Glutamatergic neuron (in vitro differentiated cells): ENCODE data around the gene BBX. TPM values are rescaled to one million over a fixed set of nuclear protein-coding genes. Genes with fewer than 3 reads are reported as not detected.

Experiments used
- DNase-seq: peaks from one replicate; pipeline ENCODE4 v3.0.0; 2022
- H3K27ac Mint-ChIP-seq: one replicate; pipeline ENCODE4 v1.8.0; 2020; ENCODE audit warnings: mild to moderate bottlenecking, mixed read lengths, inconsistent platforms; ENCODE audit not compliant: unreplicated experiment
- H3K27me3 Mint-ChIP-seq: one replicate; pipeline ENCODE4 v1.8.0; 2020; ENCODE audit warnings: mild to moderate bottlenecking, moderate library complexity, mixed read lengths, inconsistent platforms; ENCODE audit not compliant: unreplicated experiment
- H3K36me3 Mint-ChIP-seq: one replicate; pipeline ENCODE4 v1.8.0; 2020; ENCODE audit warnings: mild to moderate bottlenecking, mixed read lengths, inconsistent platforms; ENCODE audit not compliant: unreplicated experiment
- H3K4me1 Mint-ChIP-seq: one replicate; pipeline ENCODE4 v1.8.0; 2020; ENCODE audit warnings: mild to moderate bottlenecking, low read depth, mixed read lengths, inconsistent platforms; ENCODE audit not compliant: unreplicated experiment
- H3K4me3 Mint-ChIP-seq: one replicate; pipeline ENCODE4 v1.8.0; 2020; ENCODE audit warnings: mild to moderate bottlenecking, mixed read lengths, inconsistent platforms; ENCODE audit not compliant: unreplicated experiment
- H3K9me3 Mint-ChIP-seq: one replicate; pipeline ENCODE4 v1.8.0; 2020; ENCODE audit warnings: mild to moderate bottlenecking, moderate library complexity, mixed read lengths, inconsistent platforms; ENCODE audit not compliant: unreplicated experiment
- CTCF ChIP-seq: fragments of 200-600 bp; sonication (generic); IDR thresholded peaks from one replicate; pipeline ENCODE4 v1.5.0; 2021; ENCODE audit not compliant: partially characterized antibody, unreplicated experiment
- total RNA-seq: library from RNA; stranded (reverse); fragmentation: NEBNext Ultra II Directional; extraction: Animal tissue kit (Norgen Biotek cat#: 25700); gene quantifications from one replicate; pipeline ENCODE4 v1.2.1, GENCODE V29; 2021; ENCODE audit not compliant: unreplicated experiment

Gene BBX
- total RNA-seq, 1 donor from 2014 or later = 71.0 TPM

- Mint-ChIP-seq H3K27ac (no peak overlapping the region), H3K36me3 (no peaks in the 10 kb centered on the region), H3K27me3 (no peaks in the 10 kb centered on the region), H3K4me1 (peaks cover 32% of the 10 kb centered on the region), H3K9me3 (no peaks in the 10 kb centered on the region), H3K4me3 (no peak overlapping the region)
- no peak for TF ChIP-seq CTCF
- no peak for DNase-seq
These were observed 274.8 kb downstream of the BBX start for GRCh38 chr3:107797586-107797985.

- Mint-ChIP-seq H3K4me3 (no peak overlapping the region), H3K36me3 (no peaks in the 10 kb centered on the region), H3K27me3 (no peaks in the 10 kb centered on the region), H3K27ac (no peak overlapping the region), H3K4me1 (peaks cover 32% of the 10 kb centered on the region), H3K9me3 (no peaks in the 10 kb centered on the region)
- no peak for DNase-seq
- no peak for TF ChIP-seq CTCF
These were observed 275.6 kb downstream of the BBX start for GRCh38 chr3:107798381-107798780.

- no peak for TF ChIP-seq CTCF
- Mint-ChIP-seq H3K4me1 (peaks cover 29% of the 10 kb centered on the region), H3K27me3 (no peaks in the 10 kb centered on the region), H3K27ac (peak overlapping the region; percentile 5), H3K4me3 (no peak overlapping the region), H3K9me3 (no peaks in the 10 kb centered on the region), H3K36me3 (no peaks in the 10 kb centered on the region)
- no peak for DNase-seq
These were observed 277.9 kb downstream of the BBX start for GRCh38 chr3:107800710-107801109.

GRCh38 chr3:107803170-107803569, 280.4 kb downstream of the BBX start:
- Mint-ChIP-seq H3K4me3 (no peak overlapping the region), H3K27ac (no peak overlapping the region), H3K36me3 (no peaks in the 10 kb centered on the region), H3K4me1 (peaks cover 17% of the 10 kb centered on the region), H3K27me3 (no peaks in the 10 kb centered on the region), H3K9me3 (no peaks in the 10 kb centered on the region)
- no peak for TF ChIP-seq CTCF
- no peak for DNase-seq

GRCh38 chr3:107806021-107806420, 283.3 kb downstream of the BBX start:
- no peak for TF ChIP-seq CTCF
- no peaks in the 10 kb centered on the region for H3K36me3 Mint-ChIP-seq

More at GRCh38 chr3:107806021-107806420, 283.3 kb downstream of the BBX start:
- Mint-ChIP-seq H3K4me1 (peaks cover 11% of the 10 kb centered on the region), H3K27ac (no peak overlapping the region), H3K4me3 (no peak overlapping the region), H3K9me3 (no peaks in the 10 kb centered on the region), H3K27me3 (no peaks in the 10 kb centered on the region)
- no peak for DNase-seq
